GM23248 (cell line): Measurements from ENCODE around the gene ZNF750. TPM values are rescaled to one million over a fixed set of nuclear protein-coding genes. Genes with fewer than 3 reads are reported as not detected.

Experiments
- DNase-seq: peaks from one replicate; pipeline ENCODE4 v3.0.0-alpha.2; 2015
- H2AFZ ChIP-seq: fragments of 200-600 bp; sonication (generic); 2 replicates; pipeline ENCODE4 v1.6.1; 2016; ENCODE audit warnings: antibody characterized with exemption
- H3F3A ChIP-seq: fragments of 200-600 bp; sonication (generic); 2 replicates; pipeline ENCODE4 v1.6.1; 2016; ENCODE audit warnings: mild to moderate bottlenecking, antibody characterized with exemption, mixed run types; ENCODE audit not compliant: insufficient read depth
- H3K27ac ChIP-seq: fragments of 200-600 bp; sonication (generic); 2 replicates; pipeline ENCODE4 v1.5.1; 2016; ENCODE audit warnings: mild to moderate bottlenecking
- H3K27me3 ChIP-seq: fragments of 200-600 bp; sonication (generic); replicated peaks from 2 replicates; pipeline ENCODE4 v1.6.1; 2016; ENCODE audit warnings: mild to moderate bottlenecking; ENCODE audit not compliant: insufficient read depth
- H3K36me3 ChIP-seq: fragments of 200-600 bp; sonication (generic); 2 replicates; pipeline ENCODE4 v1.6.1; 2016; ENCODE audit warnings: low read depth, mild to moderate bottlenecking
- H3K4me1 ChIP-seq: fragments of 200-600 bp; sonication (generic); 2 replicates; pipeline ENCODE4 v1.6.1; 2016; ENCODE audit warnings: mild to moderate bottlenecking; ENCODE audit not compliant: insufficient read depth
- H3K4me2 ChIP-seq: fragments of 200-600 bp; sonication (generic); one replicate; pipeline ENCODE4 v1.6.1; 2016; ENCODE audit warnings: mild to moderate bottlenecking; ENCODE audit not compliant: unreplicated experiment
- H3K4me3 ChIP-seq: fragments of 200-600 bp; sonication (generic); 2 replicates; pipeline ENCODE4 v1.5.1; 2016; ENCODE audit warnings: mild to moderate bottlenecking
- H3K79me2 ChIP-seq: fragments of 200-600 bp; sonication (generic); 2 replicates; pipeline ENCODE4 v1.6.1; 2016; ENCODE audit warnings: mild to moderate bottlenecking; ENCODE audit not compliant: insufficient read depth
- H3K9ac ChIP-seq: fragments of 200-600 bp; sonication (generic); 2 replicates; pipeline ENCODE4 v1.6.1; 2016; ENCODE audit warnings: mild to moderate bottlenecking
- H3K9me2 ChIP-seq: fragments of 200-600 bp; sonication (generic); 2 replicates; pipeline ENCODE4 v1.6.1; 2016; ENCODE audit warnings: mixed run types, mild to moderate bottlenecking, moderate library complexity; ENCODE audit not compliant: insufficient read depth
- H3K9me3 ChIP-seq: fragments of 200-600 bp; sonication (generic); one replicate; pipeline ENCODE4 v1.6.1; 2017; ENCODE audit warnings: low read depth
- H4K20me1 ChIP-seq: fragments of 200-600 bp; sonication (generic); 2 replicates; pipeline ENCODE4 v1.6.0; 2016; ENCODE audit not compliant: insufficient read depth
- EZH2 ChIP-seq: fragments of 200-600 bp; sonication (generic); IDR thresholded peaks from 2 replicates; pipeline ENCODE4 v1.6.1; 2018; ENCODE audit warnings: antibody characterized with exemption, mild to moderate bottlenecking; ENCODE audit not compliant: insufficient read depth, poor library complexity, severe bottlenecking
- EZH2phosphoT487 ChIP-seq: fragments of 200-600 bp; sonication (generic); IDR thresholded peaks from 2 replicates; pipeline ENCODE4 v1.6.1; 2018; ENCODE audit warnings: antibody characterized with exemption, moderate library complexity, mild to moderate bottlenecking, low read depth; ENCODE audit not compliant: insufficient read depth
- WGBS, 2 experiments: methylation state at CpG; one replicate each; pipeline ENCODE4 v1.1.6; 2015 to 2017; ENCODE audit warnings: low lambda C conversion rate in 2 of 2, low coverage in 1 of 2; ENCODE audit errors: missing lambda C conversion rate in 2 of 2; 5-methylcytosine and 5-hydroxymethylcytosine counted together
- in situ Hi-C: fragments of 300-500 bp; cut with MboI; formaldehyde crosslinking; loops from 2 replicates; pipeline ENCODE4 v1.15.0; 2020
- polyA plus RNA-seq: library from polyadenylated mRNA; unstranded; fragments of >200 nt; fragmentation: Nextera tagmentation; extraction: Ambion mirVana; gene quantifications from 2 replicates; pipeline ENCODE4 v1.2.1, GENCODE V29; 2016
- total RNA-seq: library from RNA; depleted of rRNA; stranded (reverse); fragments of >200 nt; shearing (Covaris generic); gene quantifications from 2 replicates; pipeline ENCODE4 v1.2.3, GENCODE V29; 2014

ZNF750 gene
- total and polyA plus RNA-seq, 2 experiments from 2014 or later = 0.11 TPM; not detected in 1

DNA sequence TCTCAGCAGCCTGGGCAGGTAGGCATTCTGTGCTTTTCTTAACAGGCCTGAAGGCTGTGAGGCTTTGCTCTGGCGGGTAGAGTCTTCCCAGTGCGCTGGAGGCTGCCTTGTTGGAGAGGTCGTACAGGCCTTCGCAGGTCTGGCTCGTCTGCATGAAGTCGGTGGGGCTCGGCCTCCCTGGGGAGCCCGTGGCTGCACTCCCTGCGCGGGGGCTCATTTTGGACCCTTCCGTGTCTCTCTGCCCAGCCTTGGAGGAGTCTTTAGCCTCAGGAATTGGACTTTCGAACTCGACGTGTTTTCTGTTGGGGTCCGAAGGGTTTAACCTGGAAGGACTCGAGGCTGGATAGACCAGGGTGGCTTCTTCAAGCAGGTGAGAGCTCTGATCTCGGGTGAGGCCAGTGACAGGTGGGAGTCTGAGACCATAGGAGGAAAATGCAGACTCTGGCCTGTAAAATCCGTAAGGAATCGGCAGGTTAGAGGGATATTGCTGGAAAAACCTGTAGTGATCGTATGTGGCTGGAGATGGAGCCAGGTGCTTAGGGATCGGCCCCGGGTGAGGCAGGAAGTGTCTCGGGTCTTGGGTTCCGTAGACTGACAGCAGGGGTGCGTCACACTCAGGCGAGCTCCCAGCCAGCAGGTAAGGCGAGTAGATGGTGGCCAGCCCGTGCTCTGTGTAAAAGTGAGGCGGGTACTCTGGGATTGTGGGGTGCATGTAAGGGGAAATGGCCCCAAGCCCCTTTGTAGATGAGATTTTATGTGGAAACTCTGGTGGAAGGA lies 8.6 kb downstream of the ZNF750 start:
- Histone ChIP-seq H3K9me2 (no peaks in the 10 kb centered on the region), H3K4me3 (no peak overlapping the region), H4K20me1 (no peaks in the 10 kb centered on the region), H3K27me3 (no peaks in the 10 kb centered on the region), H3K9me3 (no peaks in the 10 kb centered on the region), H2AFZ (no peak overlapping the region), H3K79me2 (no peaks in the 10 kb centered on the region), H3K4me2 (no peak overlapping the region), H3F3A (no peaks in the 10 kb centered on the region), H3K27ac (no peak overlapping the region), H3K9ac (no peak overlapping the region), H3K36me3 (no peaks in the 10 kb centered on the region), H3K4me1 (no peaks in the 10 kb centered on the region)
- no peak for DNase-seq
- 97% methylated on average over 29 of the region's 29 CpGs for WGBS, 2 experiments
- in situ Hi-C loops = no loop called here
- TF ChIP-seq EZH2 (no peak), EZH2phosphoT487 (no peak)

DNA sequence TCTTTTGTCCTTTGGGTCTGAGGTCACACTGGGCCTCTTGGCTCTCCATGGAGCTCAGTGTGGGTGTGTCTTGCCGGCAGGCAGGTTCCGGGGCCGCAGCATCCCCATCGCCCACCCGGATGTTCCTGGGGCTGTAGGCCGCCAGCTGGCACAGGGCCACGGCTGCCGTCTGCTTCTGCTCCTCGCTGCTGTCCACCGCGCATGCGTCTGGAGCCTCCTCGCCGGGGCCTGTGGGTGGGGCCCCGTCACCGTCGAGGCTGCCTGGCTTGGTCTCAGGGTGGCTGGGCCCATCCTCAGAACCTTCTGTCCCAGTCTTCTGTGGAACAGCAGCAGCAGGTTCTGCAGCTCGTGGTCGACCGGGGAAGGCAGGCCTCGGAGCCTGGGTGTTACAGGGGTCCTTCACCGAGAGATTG lies 9.6 kb downstream of the ZNF750 start:
- no peak overlapping the region for H3K4me3 ChIP-seq
- no peak for DNase-seq
- no peak overlapping the region for H3K4me2 ChIP-seq
- H3K9ac ChIP-seq = no peak overlapping the region
- H3K27me3 ChIP-seq = no peaks in the 10 kb centered on the region
- TF ChIP-seq EZH2 (no peak), EZH2phosphoT487 (no peak)
- H3K27ac ChIP-seq = no peak overlapping the region
- no peaks in the 10 kb centered on the region for H3K9me2 ChIP-seq
- H3K79me2 ChIP-seq = no peaks in the 10 kb centered on the region
- H3K9me3 ChIP-seq = no peaks in the 10 kb centered on the region
- in situ Hi-C loops = no loop called here
- H3F3A ChIP-seq = no peaks in the 10 kb centered on the region
- H2AFZ ChIP-seq = no peak overlapping the region
- no peaks in the 10 kb centered on the region for H3K36me3 ChIP-seq
- H3K4me1 ChIP-seq = no peaks in the 10 kb centered on the region
- 89 to 94% methylated on average over 15 to 22 of the region's 22 CpGs for WGBS, 2 experiments
- no peaks in the 10 kb centered on the region for H4K20me1 ChIP-seq

DNA sequence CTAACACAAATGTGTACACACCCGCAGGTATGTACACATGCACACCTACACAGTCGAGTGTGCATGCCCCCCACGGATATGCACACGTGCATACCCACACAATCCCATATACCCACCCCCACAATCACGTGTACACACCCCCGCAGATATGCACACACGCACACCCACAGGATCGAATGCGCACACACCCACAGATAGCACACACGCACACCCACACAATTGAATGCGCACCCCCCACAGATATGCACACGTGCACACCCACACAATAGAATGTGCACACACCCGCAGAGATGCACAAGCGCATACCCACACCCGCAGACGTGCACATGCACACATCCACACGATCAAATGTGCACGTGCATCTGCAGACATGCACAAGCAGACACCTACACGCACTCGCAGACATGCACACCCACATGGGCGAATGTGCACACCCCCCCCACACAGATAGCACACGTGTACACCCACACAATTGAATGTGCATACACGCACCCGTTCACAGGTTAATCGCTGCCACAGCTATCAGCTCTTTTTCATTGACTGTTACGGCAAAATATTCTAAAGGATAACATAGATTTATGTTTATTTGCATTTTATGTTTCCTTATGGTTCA lies 10.8 kb downstream of the ZNF750 start:
- Histone ChIP-seq H3K27ac (no peak overlapping the region), H3K36me3 (no peaks in the 10 kb centered on the region), H3F3A (no peaks in the 10 kb centered on the region), H3K79me2 (no peaks in the 10 kb centered on the region), H3K4me3 (no peak overlapping the region), H2AFZ (no peak overlapping the region), H4K20me1 (no peaks in the 10 kb centered on the region), H3K4me2 (no peak overlapping the region), H3K9me2 (no peaks in the 10 kb centered on the region), H3K27me3 (no peaks in the 10 kb centered on the region), H3K9me3 (no peaks in the 10 kb centered on the region), H3K4me1 (no peaks in the 10 kb centered on the region), H3K9ac (no peak overlapping the region)
- no peak for DNase-seq
- 94 to 97% methylated on average over 22 to 26 of the region's 26 CpGs for WGBS, 2 experiments
- in situ Hi-C loops = no loop called here
- TF ChIP-seq EZH2phosphoT487 = no peak
- no peak for TF ChIP-seq EZH2

DNA sequence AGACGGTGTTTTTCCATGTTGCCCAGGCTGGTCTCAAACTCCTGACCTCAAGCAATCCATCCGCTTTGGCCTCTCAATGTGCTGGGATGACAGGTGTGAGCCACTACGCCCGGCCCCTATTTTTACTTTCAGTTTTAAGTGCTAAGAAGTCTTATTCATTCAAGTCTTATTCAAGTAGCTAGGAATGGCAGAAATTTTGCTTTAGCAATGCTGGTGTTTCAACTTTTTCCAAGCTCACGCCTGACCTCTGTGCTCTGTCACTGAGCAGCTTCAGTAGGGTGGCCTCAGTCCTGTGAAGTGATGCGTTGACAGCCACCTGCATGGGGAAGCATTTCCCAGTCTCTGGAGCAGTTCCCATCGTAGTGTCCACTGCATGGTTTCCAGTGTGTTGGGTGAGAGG lies 12.9 kb downstream of the ZNF750 start:
- H3K36me3 ChIP-seq = no peaks in the 10 kb centered on the region
- no peaks in the 10 kb centered on the region for H3K4me1 ChIP-seq
- H2AFZ ChIP-seq = no peak overlapping the region
- H4K20me1 ChIP-seq = no peaks in the 10 kb centered on the region
- no peak overlapping the region for H3K27ac ChIP-seq
- H3K4me2 ChIP-seq = no peak overlapping the region
- 92 to 95% methylated on average over 7 of the region's 7 CpGs for WGBS, 2 experiments
- H3F3A ChIP-seq = no peaks in the 10 kb centered on the region
- H3K79me2 ChIP-seq = no peaks in the 10 kb centered on the region
- TF ChIP-seq EZH2 = no peak
- no peak for TF ChIP-seq EZH2phosphoT487
- in situ Hi-C loops = no loop called here
- no peaks in the 10 kb centered on the region for H3K9me2 ChIP-seq
- no peak overlapping the region for H3K9ac ChIP-seq
- no peaks in the 10 kb centered on the region for H3K9me3 ChIP-seq
- DNase-seq = no peak
- H3K4me3 ChIP-seq = no peak overlapping the region
- no peaks in the 10 kb centered on the region for H3K27me3 ChIP-seq
